ENCODE data around the gene COL5A2. TPM values are rescaled to one million over a fixed set of nuclear protein-coding genes. Genes with fewer than 3 reads are reported as not detected.

Gene COL5A2
- total and polyA plus RNA-seq, 10 of the 15 experiments (the other 5 are each of a cell fraction or from before 2014, with no cell fraction given) = 0.04 to 0.85 (median 0.39) TPM

GRCh38 chr2:189225032-189225431, 45.5 kb upstream of the COL5A2 start (continued):
- TF ChIP-seq REST (IDR thresholded peaks at IDR 0.05; ENCODE audit: low read depth, low read length) = no peak
- no peak for TF ChIP-seq ZBTB33 (IDR thresholded peaks at IDR 0.05)
- TF ChIP-seq ATF2 (IDR thresholded peaks at IDR 0.05; ENCODE audit: low read length) = no peak
- TF ChIP-seq RFX5 (IDR thresholded peaks at IDR 0.05; ENCODE audit: low read depth, low read length) = no peak
- no peak for TF ChIP-seq SMAD1 (IDR thresholded peaks at IDR 0.05; ENCODE audit: low read depth, partially characterized antibody)

All from GM12878 (cell line).